PC-9 (cell line): ENCODE data around the gene CMTR2.

Experiments
- EZH2 ChIP-seq: fragments of 200-600 bp; sonication (generic); IDR thresholded peaks from 2 replicates; pipeline ENCODE4 v1.8.0; 2017; ENCODE audit warnings: antibody characterized with exemption, low read depth
- TF ChIP-seq, protein P1 (sequence below): fragments of 200-600 bp; sonication (generic); conservative IDR thresholded peaks from 2 replicates; pipeline ENCODE4 v1.6.1; 2017; ENCODE audit warnings: mixed run types, antibody characterized with exemption, mild to moderate bottlenecking, moderate library complexity

DNA sequence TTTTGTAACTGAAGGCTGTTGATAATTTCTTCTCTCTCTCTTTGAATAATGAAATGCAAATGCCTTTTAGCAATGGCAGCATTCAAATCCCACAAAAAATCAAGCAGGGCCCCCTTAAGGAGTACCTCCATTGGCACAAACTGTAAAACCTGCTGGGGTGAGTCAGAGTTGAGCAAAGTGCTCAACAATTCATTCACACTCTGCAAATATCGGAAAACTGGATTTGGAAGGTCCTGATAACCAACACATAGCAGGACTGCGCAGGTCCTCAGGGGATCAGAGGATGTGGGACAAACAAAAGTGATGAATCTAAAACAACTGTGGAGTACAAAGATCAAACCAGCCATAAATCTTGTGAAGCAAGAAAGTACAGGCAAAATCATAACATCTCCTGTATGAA lies 5.6 kb downstream of the CMTR2 start:
- TF ChIP-seq, protein P1, sequence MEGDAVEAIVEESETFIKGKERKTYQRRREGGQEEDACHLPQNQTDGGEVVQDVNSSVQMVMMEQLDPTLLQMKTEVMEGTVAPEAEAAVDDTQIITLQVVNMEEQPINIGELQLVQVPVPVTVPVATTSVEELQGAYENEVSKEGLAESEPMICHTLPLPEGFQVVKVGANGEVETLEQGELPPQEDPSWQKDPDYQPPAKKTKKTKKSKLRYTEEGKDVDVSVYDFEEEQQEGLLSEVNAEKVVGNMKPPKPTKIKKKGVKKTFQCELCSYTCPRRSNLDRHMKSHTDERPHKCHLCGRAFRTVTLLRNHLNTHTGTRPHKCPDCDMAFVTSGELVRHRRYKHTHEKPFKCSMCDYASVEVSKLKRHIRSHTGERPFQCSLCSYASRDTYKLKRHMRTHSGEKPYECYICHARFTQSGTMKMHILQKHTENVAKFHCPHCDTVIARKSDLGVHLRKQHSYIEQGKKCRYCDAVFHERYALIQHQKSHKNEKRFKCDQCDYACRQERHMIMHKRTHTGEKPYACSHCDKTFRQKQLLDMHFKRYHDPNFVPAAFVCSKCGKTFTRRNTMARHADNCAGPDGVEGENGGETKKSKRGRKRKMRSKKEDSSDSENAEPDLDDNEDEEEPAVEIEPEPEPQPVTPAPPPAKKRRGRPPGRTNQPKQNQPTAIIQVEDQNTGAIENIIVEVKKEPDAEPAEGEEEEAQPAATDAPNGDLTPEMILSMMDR, result no peak
- TF ChIP-seq EZH2, result no peak
